Peyer's patch (tissue), 4 donors: ENCODE measurements around the gene LRRC75A.

Experiments
- POLR2A ChIP-seq, 2 donors: fragments of 450-650 bp; IDR thresholded peaks; one replicate each; pipeline ENCODE4 v1.5.1; 2017; ENCODE audit warnings: antibody characterized with exemption in 2 of 2, mild to moderate bottlenecking in 2 of 2, moderate library complexity in 2 of 2
- TF ChIP-seq, protein P1 (sequence below), 6 experiments: fragments of 450-650 bp in 4 of 6; fragments of 200-600 bp in 2 of 6; sonication (generic) in 1 of 6; IDR thresholded peaks; one replicate each; pipeline ENCODE4 v1.5.1; 2017 to 2019; ENCODE audit warnings: antibody characterized with exemption in 6 of 6, mild to moderate bottlenecking in 3 of 6, moderate library complexity in 1 of 6

DNA sequence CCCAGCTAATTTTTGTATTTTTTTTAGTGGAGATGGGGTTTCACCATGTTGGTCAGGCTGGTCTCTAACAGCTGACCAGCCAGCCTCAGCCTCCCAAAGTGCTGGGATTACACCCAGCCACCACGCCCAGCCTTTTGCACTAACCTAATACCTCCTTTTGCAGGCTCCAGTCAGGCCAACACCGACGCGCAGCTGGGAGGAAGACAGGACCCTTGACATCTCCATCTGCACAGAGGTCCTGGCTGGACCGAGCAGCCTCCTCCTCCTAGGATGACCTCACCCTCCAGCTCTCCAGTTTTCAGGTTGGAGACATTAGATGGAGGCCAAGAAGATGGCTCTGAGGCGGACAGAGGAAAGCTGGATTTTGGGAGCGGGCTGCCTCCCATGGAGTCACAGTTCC, 74.6 kb downstream of the LRRC75A start:
- TF ChIP-seq, protein P1, sequence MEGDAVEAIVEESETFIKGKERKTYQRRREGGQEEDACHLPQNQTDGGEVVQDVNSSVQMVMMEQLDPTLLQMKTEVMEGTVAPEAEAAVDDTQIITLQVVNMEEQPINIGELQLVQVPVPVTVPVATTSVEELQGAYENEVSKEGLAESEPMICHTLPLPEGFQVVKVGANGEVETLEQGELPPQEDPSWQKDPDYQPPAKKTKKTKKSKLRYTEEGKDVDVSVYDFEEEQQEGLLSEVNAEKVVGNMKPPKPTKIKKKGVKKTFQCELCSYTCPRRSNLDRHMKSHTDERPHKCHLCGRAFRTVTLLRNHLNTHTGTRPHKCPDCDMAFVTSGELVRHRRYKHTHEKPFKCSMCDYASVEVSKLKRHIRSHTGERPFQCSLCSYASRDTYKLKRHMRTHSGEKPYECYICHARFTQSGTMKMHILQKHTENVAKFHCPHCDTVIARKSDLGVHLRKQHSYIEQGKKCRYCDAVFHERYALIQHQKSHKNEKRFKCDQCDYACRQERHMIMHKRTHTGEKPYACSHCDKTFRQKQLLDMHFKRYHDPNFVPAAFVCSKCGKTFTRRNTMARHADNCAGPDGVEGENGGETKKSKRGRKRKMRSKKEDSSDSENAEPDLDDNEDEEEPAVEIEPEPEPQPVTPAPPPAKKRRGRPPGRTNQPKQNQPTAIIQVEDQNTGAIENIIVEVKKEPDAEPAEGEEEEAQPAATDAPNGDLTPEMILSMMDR (IDR thresholded peaks at IDR 0.05), result no peak
- no peak for TF ChIP-seq POLR2A (IDR thresholded peaks at IDR 0.05)
